Purkinje cell (primary cell): ENCODE results near the gene CAPN12. TPM values are rescaled to one million over a fixed set of nuclear protein-coding genes. Genes with fewer than 3 reads are reported as not detected.

Source experiments
- polyA plus RNA-seq: library from polyadenylated mRNA; unstranded; fragments of >200 nt; fragmentation: Nextera tagmentation; gene quantifications from 2 replicates; pipeline ENCODE4 v1.2.1, GENCODE V29; 2014

Gene CAPN12
- 1.8 and 4.4 TPM in 2 replicates for polyA plus RNA-seq

GRCh38 chr19:38744298-38744681 is at the start of gene CAPN12:
Gene CAPN12 (minus strand): TSS chr19:38744474. CDS start chr19:38744165, 309 bp downstream.

GRCh38 chr19:38788478-38789243 is 44.4 kb upstream of the CAPN12 start, which contains the start of gene LGALS7B:
Gene LGALS7B (plus strand): TSS chr19:38789200. CDS start chr19:38789227, 27 bp downstream.

GRCh38 chr19:38773469-38774177 is 29.3 kb upstream of the CAPN12 start, which contains the start of gene LGALS7:
Gene LGALS7 (minus strand): TSS chr19:38773517. CDS start chr19:38773492, 25 bp downstream.

Other genes with a start within 250 kb of the CAPN12 start
- gene MAP4K1, start 126.5 kb downstream of the CAPN12 start, polyA plus RNA-seq: not detected in 2 replicates
- 469 and 501 TPM in 2 replicates for gene EIF3K, start 125.3 kb downstream of the CAPN12 start, polyA plus RNA-seq
- gene ACTN4, start 96.8 kb downstream of the CAPN12 start, polyA plus RNA-seq: 1.1 and 2.8 TPM in 2 replicates
- gene LGALS7, start 29.0 kb upstream of the CAPN12 start, polyA plus RNA-seq: not detected in 2 replicates
- gene LGALS7B, start 44.7 kb upstream of the CAPN12 start, polyA plus RNA-seq: not detected in 2 replicates
- not detected in 2 replicates for gene LGALS4, start 68.5 kb upstream of the CAPN12 start, polyA plus RNA-seq
- gene ECH1, start 87.3 kb upstream of the CAPN12 start, polyA plus RNA-seq: 63.8 and 112 TPM in 2 replicates
- gene HNRNPL, start 105.5 kb upstream of the CAPN12 start, polyA plus RNA-seq: 52.1 and 68.7 TPM in 2 replicates
- 0.39 TPM in 1 of 2 replicates, not detected in the other for gene RINL, start 133.8 kb upstream of the CAPN12 start, polyA plus RNA-seq
- 6.7 and 9.9 TPM in 2 replicates for gene SIRT2, start 155.1 kb upstream of the CAPN12 start, polyA plus RNA-seq
- gene NFKBIB, start 155.5 kb upstream of the CAPN12 start, polyA plus RNA-seq: 2.4 and 3.0 TPM in 2 replicates
- not detected in 2 replicates for gene CCER2, start 167.7 kb upstream of the CAPN12 start, polyA plus RNA-seq
- 10.6 and 17.0 TPM in 2 replicates for gene SARS2, start 186.3 kb upstream of the CAPN12 start, polyA plus RNA-seq
- gene MRPS12, start 186.5 kb upstream of the CAPN12 start, polyA plus RNA-seq: 22.1 and 35.8 TPM in 2 replicates
- gene FBXO17, start 231.3 kb upstream of the CAPN12 start, polyA plus RNA-seq: 1.7 and 2.7 TPM in 2 replicates